ENCODE data around the gene USHBP1.

Gene USHBP1

GRCh38 chr19:17225053-17225452 is 39.5 kb downstream of the USHBP1 start:
- H3F3A ChIP-seq (ENCODE audit: insufficient read depth, low read length) = no peaks in the 10 kb centered on the region
- no peaks in the 10 kb centered on the region; the same call in 1 of the 2 replicates for H3K27me3 ChIP-seq (replicated peaks; ENCODE audit: insufficient read depth, low read length)
- H3K9ac ChIP-seq (ENCODE audit: low read length) = no peak overlapping the region
- H3K4me1 ChIP-seq (ENCODE audit: low read length) = peaks cover 4% of the 10 kb centered on the region; the same call in 1 of the 2 replicates
- no peaks in the 10 kb centered on the region for H3K9me3 ChIP-seq (replicated peaks; ENCODE audit: insufficient read depth, low read length)
- no peaks in the 10 kb centered on the region for H4K20me1 ChIP-seq (ENCODE audit: insufficient read depth, low read length)
- TF ChIP-seq EZH2 (optimal IDR thresholded peaks at IDR 0.05; ENCODE audit: low read depth, low read length) = no peak
- TF ChIP-seq EZH2phosphoT487 (IDR thresholded peaks at IDR 0.05; ENCODE audit: low read length) = no peak
- TF ChIP-seq CTCF (IDR thresholded peaks at IDR 0.05; ENCODE audit: low read length) = no peak
- DNase-seq = no peak
- no peaks in the 10 kb centered on the region for H3K9me2 ChIP-seq (replicated peaks; ENCODE audit: insufficient read depth, low read length)
- H2AFZ ChIP-seq (ENCODE audit: low read length) = no peak overlapping the region
- no peaks in the 10 kb centered on the region for H3K36me3 ChIP-seq (replicated peaks; ENCODE audit: insufficient read depth, low read length)
- H3K79me2 ChIP-seq (ENCODE audit: low read length) = no peaks in the 10 kb centered on the region
- no peak overlapping the region for H3K4me3 ChIP-seq (ENCODE audit: low read length)
- no peak overlapping the region for H3K27ac ChIP-seq (ENCODE audit: low read length)
- H3K4me2 ChIP-seq (ENCODE audit: low read depth, low read length) = no peak overlapping the region

GRCh38 chr19:17220207-17220758 is 44.3 kb downstream of the USHBP1 start:
- Histone ChIP-seq H3K36me3 (replicated peaks; ENCODE audit: insufficient read depth, low read length) (no peaks in the 10 kb centered on the region), H3K4me2 (ENCODE audit: low read depth, low read length) (no peak overlapping the region), H3K4me1 (ENCODE audit: low read length) (peaks cover 4% of the 10 kb centered on the region; the same call in 1 of the 2 replicates), H3F3A (ENCODE audit: insufficient read depth, low read length) (peaks cover 7% of the 10 kb centered on the region; the same call in 1 of the 2 replicates), H3K79me2 (ENCODE audit: low read length) (0 out of 2 replicates have a peak, but pooled peaks cover 3% of the 10 kb centered on the region), H3K27me3 (replicated peaks; ENCODE audit: insufficient read depth, low read length) (no peaks in the 10 kb centered on the region; the same call in 1 of the 2 replicates), H3K27ac (ENCODE audit: low read length) (no peak overlapping the region), H3K4me3 (ENCODE audit: low read length) (no peak overlapping the region), H4K20me1 (ENCODE audit: insufficient read depth, low read length) (no peaks in the 10 kb centered on the region), H3K9me2 (replicated peaks; ENCODE audit: insufficient read depth, low read length) (no peaks in the 10 kb centered on the region), H3K9me3 (replicated peaks; ENCODE audit: insufficient read depth, low read length) (no peaks in the 10 kb centered on the region), H2AFZ (ENCODE audit: low read length) (no peak overlapping the region), H3K9ac (ENCODE audit: low read length) (no peak overlapping the region)
- no peak for DNase-seq
- no peak for TF ChIP-seq EZH2 (optimal IDR thresholded peaks at IDR 0.05; ENCODE audit: low read depth, low read length)
- no peak for TF ChIP-seq EZH2phosphoT487 (IDR thresholded peaks at IDR 0.05; ENCODE audit: low read length)
- no peak for TF ChIP-seq CTCF (IDR thresholded peaks at IDR 0.05; ENCODE audit: low read length)

GRCh38 chr19:17219286-17219685 is 45.3 kb downstream of the USHBP1 start:
- no peak overlapping the region for H3K4me3 ChIP-seq (ENCODE audit: low read length)
- no peak for TF ChIP-seq EZH2 (optimal IDR thresholded peaks at IDR 0.05; ENCODE audit: low read depth, low read length)
- no peak for TF ChIP-seq CTCF (IDR thresholded peaks at IDR 0.05; ENCODE audit: low read length)
- TF ChIP-seq EZH2phosphoT487 (IDR thresholded peaks at IDR 0.05; ENCODE audit: low read length) = no peak
- H3K9me3 ChIP-seq (replicated peaks; ENCODE audit: insufficient read depth, low read length) = no peaks in the 10 kb centered on the region
- H3K9me2 ChIP-seq (replicated peaks; ENCODE audit: insufficient read depth, low read length) = no peaks in the 10 kb centered on the region
- H2AFZ ChIP-seq (ENCODE audit: low read length) = no peak overlapping the region
- H3K27me3 ChIP-seq (replicated peaks; ENCODE audit: insufficient read depth, low read length) = no peaks in the 10 kb centered on the region; the same call in 1 of the 2 replicates
- no peaks in the 10 kb centered on the region for H3K36me3 ChIP-seq (replicated peaks; ENCODE audit: insufficient read depth, low read length)
- no peak overlapping the region for H3K27ac ChIP-seq (ENCODE audit: low read length)
- no peak overlapping the region for H3K4me2 ChIP-seq (ENCODE audit: low read depth, low read length)
- peaks cover 7% of the 10 kb centered on the region; the same call in 1 of the 2 replicates for H3F3A ChIP-seq (ENCODE audit: insufficient read depth, low read length)
- H3K4me1 ChIP-seq (ENCODE audit: low read length) = peaks cover 8% of the 10 kb centered on the region; the same call in 1 of the 2 replicates
- 0 out of 2 replicates have a peak, but pooled peaks cover 3% of the 10 kb centered on the region for H3K79me2 ChIP-seq (ENCODE audit: low read length)
- no peak for DNase-seq
- H4K20me1 ChIP-seq (ENCODE audit: insufficient read depth, low read length) = no peaks in the 10 kb centered on the region
- H3K9ac ChIP-seq (ENCODE audit: low read length) = no peak overlapping the region
